Measurements from ENCODE around the gene ECHDC1.

DNA sequence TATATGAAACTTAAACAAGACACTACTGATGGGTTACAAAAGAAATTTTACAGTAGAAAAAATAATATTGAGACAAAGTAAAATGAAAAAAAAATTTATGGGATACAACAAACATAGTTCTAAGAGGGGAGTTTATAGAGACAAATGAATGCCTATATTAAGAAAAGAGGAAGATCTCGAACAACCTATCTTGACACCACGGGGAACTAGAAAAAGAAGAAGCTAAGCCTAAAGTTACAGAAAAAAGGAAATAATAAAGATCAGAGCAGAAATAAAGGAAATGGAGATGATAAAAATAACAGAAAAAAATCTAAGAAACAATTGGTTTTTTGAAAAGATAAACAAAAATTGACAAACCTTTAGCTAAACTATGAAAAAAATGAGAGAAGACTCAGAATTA is 9.1 kb upstream of the ECHDC1 start:
- TF ChIP-seq POLR2AphosphoS5 (IDR thresholded peaks at IDR 0.05; ENCODE audit: borderline replicate concordance, low read depth, low read length) (no peak), EZH2 (IDR thresholded peaks at IDR 0.05) (no peak), FOXP2 (optimal IDR thresholded peaks at IDR 0.05; ENCODE audit: control extremely low read depth, extremely low read length, insufficient read depth) (no peak)

Data from SK-N-MC (cell line).